CD4-positive, alpha-beta T cell treated with Interleukin-21 for 1 hour (primary cell): ENCODE measurements around the gene CSMD2.
"Not testable (repeated sequence)": the region's sequence is repeated elsewhere in the genome, so short reads cannot be mapped to it uniquely, and the experiment has no call there.

Source experiments
- DNase-seq: peaks from one replicate; pipeline ENCODE4 v3.0.0-alpha.2; 2020

The CSMD2 gene

GRCh38 chr1:33515607-33516006 is 649.4 kb downstream of the CSMD2 start:
- no peak for DNase-seq

- no peak for DNase-seq
Observed at GRCh38 chr1:33515112-33515511, 649.9 kb downstream of the CSMD2 start.

GRCh38 chr1:33512226-33513011 is 652.6 kb downstream of the CSMD2 start:
- no peak for DNase-seq

- DNase-seq, result not testable (repeated sequence)
Observed at GRCh38 chr1:33509276-33509675, 655.8 kb downstream of the CSMD2 start.

- DNase-seq, result no peak
Observed at GRCh38 chr1:33508151-33508550, 656.9 kb downstream of the CSMD2 start.

- no peak for DNase-seq
Observed at GRCh38 chr1:33507661-33508060, 657.4 kb downstream of the CSMD2 start.

GRCh38 chr1:33503506-33503905 is 661.5 kb downstream of the CSMD2 start:
- DNase-seq, result no peak

GRCh38 chr1:33502726-33503125 is 662.3 kb downstream of the CSMD2 start:
- no peak for DNase-seq

GRCh38 chr1:33501774-33502173 is 663.3 kb downstream of the CSMD2 start:
- DNase-seq, result no peak

GRCh38 chr1:33501309-33501708 is 663.7 kb downstream of the CSMD2 start:
- no peak for DNase-seq

GRCh38 chr1:33500547-33500946 is 664.5 kb downstream of the CSMD2 start:
- no peak for DNase-seq

- DNase-seq, result no peak
Observed at GRCh38 chr1:33497410-33497809, 667.6 kb downstream of the CSMD2 start.

- no peak for DNase-seq
Observed at GRCh38 chr1:33494929-33495328, 670.1 kb downstream of the CSMD2 start.

GRCh38 chr1:33488624-33489023 is 676.4 kb downstream of the CSMD2 start:
- no peak for DNase-seq

- no peak for DNase-seq
Observed at GRCh38 chr1:33482412-33482811, 682.6 kb downstream of the CSMD2 start.

GRCh38 chr1:33477451-33477850 is 687.6 kb downstream of the CSMD2 start:
- no peak for DNase-seq

- DNase-seq, result no peak
Observed at GRCh38 chr1:33473900-33474299, 691.1 kb downstream of the CSMD2 start.

GRCh38 chr1:33472269-33472980 is 692.6 kb downstream of the CSMD2 start, which contains the start of gene ZSCAN20:
Gene ZSCAN20, plus strand, starts transcription at chr1:33472645. Its CDS starts 6,644 bp downstream, at chr1:33479289.
- DNase-seq, result peak; percentile 89

- no peak for DNase-seq
Observed at GRCh38 chr1:33471416-33471815, 693.6 kb downstream of the CSMD2 start.

- peak; percentile 61 for DNase-seq
Observed at GRCh38 chr1:33470495-33471012, 694.5 kb downstream of the CSMD2 start.

GRCh38 chr1:33469691-33470090 is 695.3 kb downstream of the CSMD2 start:
- DNase-seq, result no peak

GRCh38 chr1:33468967-33469366 is 696.1 kb downstream of the CSMD2 start:
- DNase-seq, result no peak

- DNase-seq, result no peak
Observed at GRCh38 chr1:33468531-33468930, 696.5 kb downstream of the CSMD2 start.

- DNase-seq, result no peak
Observed at GRCh38 chr1:33468011-33468410, 697.0 kb downstream of the CSMD2 start.
